Tibial nerve (tissue), 4 donors: ENCODE measurements around the gene BSCL2. TPM values are rescaled to one million over a fixed set of nuclear protein-coding genes. Genes with fewer than 3 reads are reported as not detected.

Experiments
- DNase-seq, 2 donors: peaks; one replicate each; pipeline ENCODE4 v3.0.0-alpha.2; 2019; ENCODE audit warnings: low spot score in 2 of 2
- H3K27ac ChIP-seq, 4 donors: fragments of 200-600 bp; sonication (generic) in 3 of 4; one replicate each; pipeline ENCODE4 v1.5.1; 2017 to 2019; ENCODE audit warnings: mild to moderate bottlenecking in 1 of 4
- H3K27me3 ChIP-seq, 2 donors: fragments of 200-600 bp; sonication (generic) in 1 of 2; one replicate each; pipeline versions ENCODE4 v1.5.1 to v1.6.0; 2017 to 2019
- H3K36me3 ChIP-seq, 3 donors: fragments of 200-600 bp; sonication (generic); one replicate each; pipeline ENCODE4 v1.5.1; 2018 to 2019
- H3K4me1 ChIP-seq, 4 donors: fragments of 200-600 bp; sonication (generic) in 3 of 4; one replicate each; pipeline ENCODE4 v1.5.1; 2017 to 2019
- H3K4me3 ChIP-seq, 4 donors: fragments of 200-600 bp; sonication (generic) in 3 of 4; one replicate each; pipeline ENCODE4 v1.5.1; 2017 to 2019; ENCODE audit warnings: mild to moderate bottlenecking in 1 of 4, moderate library complexity in 1 of 4
- H3K9me3 ChIP-seq, 4 donors: fragments of 200-600 bp; sonication (generic) in 3 of 4; one replicate each; pipeline ENCODE4 v1.5.1; 2017 to 2019
- EP300 ChIP-seq, 2 donors: sonication (generic); formaldehyde crosslinking; IDR thresholded peaks; one replicate each; pipeline ENCODE4 v1.6.1; 2017; ENCODE audit warnings: antibody characterized with exemption in 2 of 2, mild to moderate bottlenecking in 1 of 2
- POLR2A ChIP-seq, 2 donors: fragments of 450-650 bp; IDR thresholded peaks; one replicate each; pipeline ENCODE4 v1.6.1; 2017; ENCODE audit warnings: antibody characterized with exemption in 2 of 2, mild to moderate bottlenecking in 2 of 2, moderate library complexity in 2 of 2
- WGBS, 2 donors: methylation state at CpG; one replicate each; pipeline ENCODE4 v1.1.5; 2018; 5-methylcytosine and 5-hydroxymethylcytosine counted together
- total RNA-seq, 4 donors: library from RNA; depleted of rRNA; stranded (reverse); fragments of >200 nt; gene quantifications; one replicate each; pipeline ENCODE4 v1.1.0, GENCODE V29; 2016
- TF ChIP-seq, protein P1 (sequence below), 5 experiments: fragments of 200-600 bp in 3 of 5; fragments of 450-650 bp in 2 of 5; sonication (generic) in 3 of 5; IDR thresholded peaks; one replicate each; pipeline ENCODE4 v1.5.1; 2016 to 2019; ENCODE audit warnings: antibody characterized with exemption in 5 of 5, mild to moderate bottlenecking in 3 of 5, moderate library complexity in 2 of 5

BSCL2 gene
- total RNA-seq, 4 donors from 2014 or later: 58.8 to 149 (median 93.2) TPM

DNA sequence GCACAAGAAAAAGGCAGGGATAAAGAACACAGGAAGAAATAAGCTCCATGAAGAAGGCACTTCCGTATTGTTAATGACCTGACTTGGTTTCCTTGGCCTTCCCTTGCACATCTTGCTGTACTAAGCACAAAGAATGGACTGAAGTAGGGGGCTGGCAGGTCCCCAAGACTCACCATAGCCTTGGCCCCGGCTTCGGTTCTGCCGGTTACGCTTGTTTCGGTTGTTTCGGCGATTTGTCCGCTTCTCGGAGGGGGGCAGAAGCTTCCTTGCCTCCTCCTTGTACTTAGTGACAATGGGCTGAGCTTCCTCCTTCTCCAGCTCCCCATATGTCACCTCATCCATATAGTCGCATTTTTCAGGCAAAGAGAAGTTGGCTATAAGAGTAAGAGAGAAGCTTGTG, 9.6 kb upstream of the BSCL2 start:
- Histone ChIP-seq H3K27me3 (no peaks in the 10 kb centered on the region), H3K27ac (no peak overlapping the region), H3K4me1 (peaks cover 0 to 28% (median 0%) of the 10 kb centered on the region in 4 donors), H3K4me3 (no peak overlapping the region), H3K36me3 (peaks cover 23 to 100% (median 66%) of the 10 kb centered on the region in 3 donors), H3K9me3 (no peaks in the 10 kb centered on the region)
- TF ChIP-seq POLR2A (IDR thresholded peaks at IDR 0.05): no peak
- TF ChIP-seq, protein P1, sequence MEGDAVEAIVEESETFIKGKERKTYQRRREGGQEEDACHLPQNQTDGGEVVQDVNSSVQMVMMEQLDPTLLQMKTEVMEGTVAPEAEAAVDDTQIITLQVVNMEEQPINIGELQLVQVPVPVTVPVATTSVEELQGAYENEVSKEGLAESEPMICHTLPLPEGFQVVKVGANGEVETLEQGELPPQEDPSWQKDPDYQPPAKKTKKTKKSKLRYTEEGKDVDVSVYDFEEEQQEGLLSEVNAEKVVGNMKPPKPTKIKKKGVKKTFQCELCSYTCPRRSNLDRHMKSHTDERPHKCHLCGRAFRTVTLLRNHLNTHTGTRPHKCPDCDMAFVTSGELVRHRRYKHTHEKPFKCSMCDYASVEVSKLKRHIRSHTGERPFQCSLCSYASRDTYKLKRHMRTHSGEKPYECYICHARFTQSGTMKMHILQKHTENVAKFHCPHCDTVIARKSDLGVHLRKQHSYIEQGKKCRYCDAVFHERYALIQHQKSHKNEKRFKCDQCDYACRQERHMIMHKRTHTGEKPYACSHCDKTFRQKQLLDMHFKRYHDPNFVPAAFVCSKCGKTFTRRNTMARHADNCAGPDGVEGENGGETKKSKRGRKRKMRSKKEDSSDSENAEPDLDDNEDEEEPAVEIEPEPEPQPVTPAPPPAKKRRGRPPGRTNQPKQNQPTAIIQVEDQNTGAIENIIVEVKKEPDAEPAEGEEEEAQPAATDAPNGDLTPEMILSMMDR (IDR thresholded peaks at IDR 0.05): no peak
- TF ChIP-seq EP300 (IDR thresholded peaks at IDR 0.05): no peak
- 88 to 90% methylated on average over 11 of the region's 11 CpGs for WGBS, 2 donors
- DNase-seq: no peak

DNA sequence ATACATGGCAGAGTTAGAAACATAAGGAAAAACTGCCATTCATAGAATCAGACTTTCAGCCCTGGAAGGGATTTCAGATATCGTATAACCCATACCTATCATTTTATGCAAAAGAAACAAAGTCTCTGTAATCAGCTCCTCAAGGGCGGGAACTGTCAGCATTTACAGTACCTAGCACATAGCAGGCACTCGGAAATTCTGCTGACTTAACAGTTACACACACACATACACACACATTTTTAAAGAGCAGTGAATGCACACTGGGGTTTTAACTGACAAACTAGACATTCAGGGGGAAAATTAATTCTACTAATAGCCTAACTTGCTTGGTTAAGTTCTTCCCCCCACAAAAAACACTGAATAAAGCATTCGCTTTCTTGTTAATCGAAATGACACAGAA, 9.0 kb upstream of the BSCL2 start:
- Histone ChIP-seq H3K27ac (no peak overlapping the region), H3K4me1 (peaks cover 0 to 28% (median 0%) of the 10 kb centered on the region in 4 donors), H3K4me3 (no peak overlapping the region), H3K9me3 (no peaks in the 10 kb centered on the region), H3K27me3 (no peaks in the 10 kb centered on the region), H3K36me3 (peaks cover 23 to 100% (median 63%) of the 10 kb centered on the region in 3 donors)
- no peak for DNase-seq
- WGBS, 2 donors: 85 to 92% methylated on average over 5 of the region's 5 CpGs
- TF ChIP-seq EP300 (IDR thresholded peaks at IDR 0.05): no peak
- TF ChIP-seq POLR2A (IDR thresholded peaks at IDR 0.05): no peak
- TF ChIP-seq, protein P1 (IDR thresholded peaks at IDR 0.05): no peak

DNA sequence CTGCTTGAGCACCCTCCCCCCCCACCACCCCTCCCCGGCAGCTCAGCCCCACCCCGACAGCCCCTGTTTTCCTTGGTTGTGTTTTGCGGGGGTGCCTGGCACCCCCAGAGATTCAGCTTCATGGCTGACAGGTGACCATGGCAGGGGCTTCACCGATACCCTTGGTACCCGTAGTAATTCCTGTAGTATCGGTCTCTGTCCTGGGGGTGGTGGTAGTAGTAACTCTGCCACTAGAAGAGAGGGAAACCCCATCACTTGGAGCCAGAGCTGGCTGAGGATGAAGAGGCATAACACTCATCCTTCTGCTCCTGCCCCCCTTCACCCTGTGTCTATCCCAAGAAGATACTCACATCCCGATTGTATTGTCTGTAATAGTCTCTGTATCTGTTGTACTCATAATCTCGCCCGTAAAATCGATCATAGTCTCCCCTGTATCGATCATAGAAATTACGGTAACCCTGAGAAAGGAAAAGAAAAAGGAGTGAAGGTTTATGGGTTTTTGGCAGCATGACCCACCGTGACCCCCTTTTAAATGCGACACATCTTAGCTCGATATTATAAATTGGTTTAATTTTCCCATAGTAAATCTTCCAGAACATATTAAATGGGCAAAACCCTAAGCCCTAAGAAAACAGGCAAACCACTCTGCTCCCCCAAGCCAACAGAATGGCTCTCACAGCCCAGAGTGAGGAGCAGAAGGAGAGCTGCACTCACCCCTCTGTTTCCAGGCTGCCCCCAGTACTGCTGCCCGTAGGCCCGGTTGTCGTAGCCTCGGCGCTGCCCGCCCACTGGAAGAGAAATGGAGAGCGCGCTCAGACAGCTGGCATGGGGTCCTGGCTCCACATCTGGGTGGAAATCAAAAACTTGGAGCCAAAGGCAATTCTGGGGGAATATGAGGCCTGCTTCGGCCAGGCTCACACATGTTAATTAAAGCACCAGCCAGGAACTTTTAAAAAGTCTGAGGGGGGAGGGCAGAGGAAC, 8.2 kb upstream of the BSCL2 start:
- no peak overlapping the region for H3K4me3 ChIP-seq
- no peak overlapping the region for H3K27ac ChIP-seq
- DNase-seq: no peak
- 90 to 91% methylated on average over 24 of the region's 24 CpGs for WGBS, 2 donors
- H3K4me1 ChIP-seq: peaks cover 0 to 31% (median 2%) of the 10 kb centered on the region in 4 donors
- H3K36me3 ChIP-seq: peaks cover 23 to 100% (median 55%) of the 10 kb centered on the region in 3 donors
- TF ChIP-seq, protein P1 (IDR thresholded peaks at IDR 0.05): no peak
- TF ChIP-seq POLR2A (IDR thresholded peaks at IDR 0.05) (no peak), EP300 (IDR thresholded peaks at IDR 0.05) (no peak)
- H3K27me3 ChIP-seq: no peaks in the 10 kb centered on the region
- no peaks in the 10 kb centered on the region for H3K9me3 ChIP-seq

DNA sequence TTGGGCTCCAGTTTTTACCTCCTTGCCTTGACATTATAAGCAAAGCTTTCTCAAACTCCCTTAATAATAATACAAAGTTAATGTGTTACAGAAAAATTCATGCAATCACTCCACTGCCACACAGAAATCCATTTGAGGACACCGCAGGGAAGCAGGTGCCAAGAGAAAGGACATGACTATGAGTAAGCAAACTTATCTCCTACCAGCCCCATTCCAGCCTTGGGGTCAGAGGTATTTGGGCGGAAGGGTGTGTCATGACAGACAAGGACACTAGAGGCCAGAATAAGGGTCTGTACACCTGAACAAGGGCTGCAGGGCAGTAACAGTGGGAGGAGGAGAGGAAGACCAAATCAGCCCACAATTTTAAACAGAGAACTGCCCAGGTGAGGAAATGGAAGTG, 6.1 kb upstream of the BSCL2 start:
- H3K27me3 ChIP-seq: no peaks in the 10 kb centered on the region
- no peak overlapping the region for H3K4me3 ChIP-seq
- no peaks in the 10 kb centered on the region for H3K9me3 ChIP-seq
- no peak overlapping the region for H3K27ac ChIP-seq
- no peak for DNase-seq
- no peak for TF ChIP-seq POLR2A (IDR thresholded peaks at IDR 0.05)
- TF ChIP-seq, protein P1 (IDR thresholded peaks at IDR 0.05): no peak
- TF ChIP-seq EP300 (IDR thresholded peaks at IDR 0.05): no peak
- 89 to 96% methylated on average over 2 of the region's 2 CpGs for WGBS, 2 donors
- H3K36me3 ChIP-seq: peaks cover 17 to 81% (median 37%) of the 10 kb centered on the region in 3 donors
- H3K4me1 ChIP-seq: peaks cover 0 to 30% (median 14%) of the 10 kb centered on the region in 4 donors

DNA sequence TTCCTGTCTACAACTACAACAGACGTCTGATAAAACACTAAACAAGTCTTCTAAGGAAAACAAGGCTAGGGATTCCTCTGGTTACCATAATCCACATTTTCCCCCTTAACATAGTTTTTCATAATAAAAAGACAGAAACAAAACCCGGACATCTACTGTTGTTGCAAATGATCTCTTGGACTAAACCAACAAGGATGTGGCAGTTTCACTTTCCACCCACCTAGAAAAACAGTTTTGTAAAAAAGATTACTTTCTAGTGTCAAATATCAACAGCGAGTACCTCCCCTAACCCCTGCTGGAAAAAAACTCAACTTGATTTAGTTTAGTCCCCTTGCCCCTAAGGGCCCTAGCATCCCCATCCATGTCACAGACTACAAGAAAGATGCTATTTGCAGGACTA, 5.6 kb upstream of the BSCL2 start:
- Histone ChIP-seq H3K36me3 (peaks cover 17 to 76% (median 36%) of the 10 kb centered on the region in 3 donors), H3K9me3 (no peaks in the 10 kb centered on the region), H3K4me3 (no peak overlapping the region), H3K27ac (no peak overlapping the region), H3K4me1 (peaks cover 0 to 35% (median 15%) of the 10 kb centered on the region in 4 donors), H3K27me3 (no peaks in the 10 kb centered on the region)
- no peak for DNase-seq
- WGBS, 2 donors: 63 to 66% methylated on average over 3 of the region's 3 CpGs
- no peak for TF ChIP-seq EP300 (IDR thresholded peaks at IDR 0.05)
- TF ChIP-seq POLR2A (IDR thresholded peaks at IDR 0.05): no peak
- TF ChIP-seq, protein P1 (IDR thresholded peaks at IDR 0.05): no peak
